GM19397 (cell line): ENCODE data around the gene NME7.
A peak's percentile ranks its signal among the peaks of the same experiment; 100 is the strongest.
"Not testable (repeated sequence)": the region's sequence is repeated elsewhere in the genome, so short reads cannot be mapped to it uniquely, and the experiment has no call there.

Source experiments
- ATAC-seq: cut with Tn5 transposase; IDR thresholded peaks from one replicate; pipeline ENCODE4 v1.9.1; 2021; ENCODE audit warnings: mild to moderate bottlenecking, moderate library complexity; ENCODE audit not compliant: unreplicated experiment

NME7 gene

GRCh38 chr1:169236143-169236542 lies 131.5 kb downstream of the NME7 start:
- ATAC-seq: no peak

GRCh38 chr1:169235568-169235967 lies 132.0 kb downstream of the NME7 start:
- no peak for ATAC-seq

GRCh38 chr1:169234780-169235179 lies 132.8 kb downstream of the NME7 start:
- no peak for ATAC-seq

- ATAC-seq: no peak
Measured at GRCh38 chr1:169217636-169218035, 150.0 kb downstream of the NME7 start.

GRCh38 chr1:169214598-169214997 lies 153.0 kb downstream of the NME7 start:
- ATAC-seq: no peak

- no peak for ATAC-seq
Measured at GRCh38 chr1:169212088-169212487, 155.5 kb downstream of the NME7 start.

GRCh38 chr1:169207797-169208520 lies 159.6 kb downstream of the NME7 start:
- no peak for ATAC-seq

GRCh38 chr1:169204157-169204556 lies 163.4 kb downstream of the NME7 start:
- no peak for ATAC-seq

GRCh38 chr1:169202791-169203665 lies 164.6 kb downstream of the NME7 start:
- ATAC-seq: no peak

GRCh38 chr1:169201084-169201619 lies 166.4 kb downstream of the NME7 start:
- ATAC-seq: no peak

GRCh38 chr1:169200319-169200718 lies 167.3 kb downstream of the NME7 start:
- no peak for ATAC-seq

- ATAC-seq: no peak
Measured at GRCh38 chr1:169196581-169196980, 171.0 kb downstream of the NME7 start.

GRCh38 chr1:169196161-169196560 lies 171.4 kb downstream of the NME7 start:
- ATAC-seq: no peak

GRCh38 chr1:169193191-169193850 lies 174.3 kb downstream of the NME7 start:
- ATAC-seq: no peak

- no peak for ATAC-seq
Measured at GRCh38 chr1:169186106-169186505, 181.5 kb downstream of the NME7 start.

- ATAC-seq: no peak
Measured at GRCh38 chr1:169184812-169185211, 182.8 kb downstream of the NME7 start.

- no peak for ATAC-seq
Measured at GRCh38 chr1:169180174-169180573, 187.4 kb downstream of the NME7 start.

GRCh38 chr1:169179431-169179830 lies 188.2 kb downstream of the NME7 start:
- ATAC-seq: not testable (repeated sequence)

- no peak for ATAC-seq
Measured at GRCh38 chr1:169175461-169175860, 192.1 kb downstream of the NME7 start.

GRCh38 chr1:169163059-169163458 lies 204.5 kb downstream of the NME7 start:
- ATAC-seq: no peak

GRCh38 chr1:169161496-169162194 lies 206.0 kb downstream of the NME7 start:
- peak; percentile 76 for ATAC-seq
